Mesenteric fat pad (tissue), 1 donor: ENCODE results near the gene RHOT1. TPM values are rescaled to one million over a fixed set of nuclear protein-coding genes. Genes with fewer than 3 reads are reported as not detected.
"Not testable (repeated sequence)": the region's sequence is repeated elsewhere in the genome, so short reads cannot be mapped to it uniquely, and the experiment has no call there.

Experiments
- DNase-seq: peaks from one replicate; pipeline ENCODE4 v3.0.0-alpha.2; 2020; ENCODE audit warnings: low spot score
- long read RNA-seq: library from polyadenylated mRNA; unstranded; transcript quantifications from one replicate; pipeline ENCODE4 v2.0.0, GENCODE V29; 2020
- total RNA-seq: library from RNA; stranded (reverse); fragmentation: NEBNext Ultra II Directional; extraction: Animal tissue kit (Norgen Biotek cat#: 25700); gene quantifications from one replicate; pipeline ENCODE4 v1.2.1, GENCODE V29; 2021
- donor health status: DM: yes; HTN: yes; CAD: no.

The RHOT1 gene
- total RNA-seq = 33.2 TPM
- long read RNA-seq, transcript RHOT1-201 (19 exons, 3,133 nt) = major isoform, 8 of 25 reads
- long read RNA-seq, partial matches to known transcripts = 8 of 25 reads
- long read RNA-seq, other reads (novel, unspliced or antisense) = 7 of 25 reads

- DNase-seq = peak; percentile 92
Observed at GRCh38 chr17:32142038-32142856, at the start of gene RHOT1. Gene RHOT1, plus strand, starts transcription at chr17:32142502. Its CDS starts 191 bp downstream, at chr17:32142693.

- DNase-seq = no peak
Observed at GRCh38 chr17:32099686-32100085, 42.6 kb upstream of the RHOT1 start.

GRCh38 chr17:32100323-32100722 lies 42.0 kb upstream of the RHOT1 start:
- not testable (repeated sequence) for DNase-seq

GRCh38 chr17:32100971-32101631 lies 41.2 kb upstream of the RHOT1 start:
- no peak for DNase-seq

- DNase-seq = no peak
Observed at GRCh38 chr17:32102172-32102571, 40.1 kb upstream of the RHOT1 start.

- no peak for DNase-seq
Observed at GRCh38 chr17:32102646-32103186, 39.6 kb upstream of the RHOT1 start.

- no peak for DNase-seq
Observed at GRCh38 chr17:32103476-32104113, 38.7 kb upstream of the RHOT1 start.

GRCh38 chr17:32104158-32104557 lies 38.1 kb upstream of the RHOT1 start:
- DNase-seq = no peak

GRCh38 chr17:32106471-32106981 lies 35.8 kb upstream of the RHOT1 start:
- DNase-seq = not testable (repeated sequence)

GRCh38 chr17:32107194-32107593 lies 35.1 kb upstream of the RHOT1 start:
- DNase-seq = not testable (repeated sequence)

- DNase-seq = no peak
Observed at GRCh38 chr17:32110596-32110995, 31.7 kb upstream of the RHOT1 start.

GRCh38 chr17:32111141-32111771 lies 31.0 kb upstream of the RHOT1 start:
- no peak for DNase-seq

- DNase-seq = no peak
Observed at GRCh38 chr17:32112416-32112815, 29.9 kb upstream of the RHOT1 start.

GRCh38 chr17:32114536-32114935 lies 27.8 kb upstream of the RHOT1 start:
- DNase-seq = no peak

- not testable (repeated sequence) for DNase-seq
Observed at GRCh38 chr17:32115546-32115945, 26.8 kb upstream of the RHOT1 start.

GRCh38 chr17:32116937-32117336 lies 25.4 kb upstream of the RHOT1 start:
- DNase-seq = no peak

GRCh38 chr17:32117399-32117798 lies 24.9 kb upstream of the RHOT1 start:
- no peak for DNase-seq

GRCh38 chr17:32118088-32118487 lies 24.2 kb upstream of the RHOT1 start:
- not testable (repeated sequence) for DNase-seq

- DNase-seq = no peak
Observed at GRCh38 chr17:32118835-32119234, 23.5 kb upstream of the RHOT1 start.

GRCh38 chr17:32120141-32120540 lies 22.2 kb upstream of the RHOT1 start:
- no peak for DNase-seq

GRCh38 chr17:32120716-32121115 lies 21.6 kb upstream of the RHOT1 start:
- no peak for DNase-seq
